IMR-90 (cell line): Measurements from ENCODE around the gene DGKH. TPM values are rescaled to one million over a fixed set of nuclear protein-coding genes. Genes with fewer than 3 reads are reported as not detected.

Experiments used
- ATAC-seq: fragments of 200-7000 bp; cut with Tn5 transposase; 2 replicates; pipeline ENCODE4 v1.9.1; 2020; ENCODE audit warnings: low read depth, mild to moderate bottlenecking, moderate library complexity
- BruUV-seq: library from RNA; stranded (reverse); fragments of 400-500 nt; replicated peaks from 2 replicates; lab custom pipeline; 2021; lab: Mats Ljungman, UMichigan
- CTCF ChIA-PET: fragments of 300-600 bp; formaldehyde crosslinking; extraction: SDS; loops from one replicate; lab custom pipeline; 2021; ENCODE audit warnings: antibody characterized with exemption; lab: Yijun Ruan, JAX
- POLR2A ChIA-PET: fragments of 300-600 bp; sonication (Branson Sonifier 250); formaldehyde crosslinking; loops from one replicate; lab custom pipeline; 2022; ENCODE audit warnings: antibody characterized with exemption; ENCODE audit not compliant: unreplicated experiment; lab: Charles Lee
- DNase-seq: peaks from one replicate; pipeline ENCODE4 v3.0.0; 2013
- H2AFZ ChIP-seq: replicated peaks from 2 replicates; pipeline ENCODE3; 2013; ENCODE audit warnings: low read length, mild to moderate bottlenecking; ENCODE audit not compliant: poor library complexity
- H2AK5ac ChIP-seq: 2 replicates; pipeline ENCODE4 v1.6.1; 2013; ENCODE audit warnings: low read depth, low read length, inconsistent platforms
- H2AK9ac ChIP-seq: replicated peaks from 2 replicates; pipeline ENCODE3; 2013; ENCODE audit warnings: mild to moderate bottlenecking, low read depth, low read length, moderate library complexity; ENCODE audit not compliant: poor library complexity
- H2BK120ac ChIP-seq: 2 replicates; pipeline ENCODE4 v1.6.1; 2013; ENCODE audit warnings: low read depth, low read length, inconsistent platforms
- H2BK15ac ChIP-seq: 3 replicates; pipeline ENCODE4 v1.6.1; 2013; ENCODE audit warnings: low read depth, low read length, inconsistent platforms
- H2BK20ac ChIP-seq: 2 replicates; pipeline ENCODE4 v1.6.1; 2013; ENCODE audit warnings: low read depth, mild to moderate bottlenecking, inconsistent platforms, low read length, moderate library complexity
- H2BK5ac ChIP-seq: 2 replicates; pipeline ENCODE4 v1.6.1; 2013; ENCODE audit warnings: mild to moderate bottlenecking, low read depth, low read length, inconsistent platforms; ENCODE audit not compliant: poor library complexity, severe bottlenecking
- H3K14ac ChIP-seq: replicated peaks from 2 replicates; pipeline ENCODE4 v1.6.1; 2013; ENCODE audit warnings: low read depth, low read length, inconsistent platforms
- H3K18ac ChIP-seq: 2 replicates; pipeline ENCODE4 v1.6.1; 2013; ENCODE audit warnings: low read depth, low read length, control low read depth
- H3K23ac ChIP-seq: 2 replicates; pipeline ENCODE4 v1.6.1; 2013; ENCODE audit warnings: low read depth, low read length, inconsistent platforms
- H3K27ac ChIP-seq: 2 replicates; pipeline ENCODE4 v1.5.1; 2013; ENCODE audit warnings: mild to moderate bottlenecking, control low read depth, low read length; ENCODE audit not compliant: insufficient read depth
- H3K27me3 ChIP-seq: 2 replicates; pipeline ENCODE4 v1.6.1; 2013; ENCODE audit warnings: low read length; ENCODE audit not compliant: control insufficient read depth, insufficient read depth
- H3K36me3 ChIP-seq: 2 replicates; pipeline ENCODE4 v1.6.1; 2013; ENCODE audit warnings: low read length, mixed read lengths; ENCODE audit not compliant: control insufficient read depth, insufficient read depth
- H3K4ac ChIP-seq: 2 replicates; pipeline ENCODE4 v1.6.1; 2013; ENCODE audit warnings: low read depth, low read length, inconsistent platforms
- H3K4me1 ChIP-seq: 2 replicates; pipeline ENCODE4 v1.6.1; 2013; ENCODE audit warnings: low read length, mixed read lengths; ENCODE audit not compliant: control insufficient read depth, insufficient read depth
- H3K4me2 ChIP-seq: 2 replicates; pipeline ENCODE4 v1.6.1; 2013; ENCODE audit warnings: low read depth, mild to moderate bottlenecking, control low read depth, low read length, moderate library complexity
- H3K4me3 ChIP-seq: 2 replicates; pipeline ENCODE4 v1.5.1; 2013; ENCODE audit warnings: low read depth, mild to moderate bottlenecking, control low read depth, low read length, moderate library complexity; ENCODE audit not compliant: insufficient read depth
- H3K56ac ChIP-seq: 2 replicates; pipeline ENCODE4 v1.6.1; 2013; ENCODE audit warnings: low read length, inconsistent platforms; ENCODE audit not compliant: insufficient read depth; ENCODE audit errors: extremely low read depth
- H3K79me1 ChIP-seq, 2 experiments: 2 replicates each; pipeline ENCODE4 v1.6.1; 2013; ENCODE audit warnings: low read length in 2 of 2, inconsistent platforms in 1 of 2, low read depth in 1 of 2
- H3K9ac ChIP-seq: 2 replicates; pipeline ENCODE4 v1.6.1; 2013; ENCODE audit warnings: low read depth, low read length, control low read depth
- H3K9me1 ChIP-seq: 2 replicates; pipeline ENCODE4 v1.6.1; 2013; ENCODE audit warnings: low read length, inconsistent platforms; ENCODE audit not compliant: insufficient read depth
- H3K9me3 ChIP-seq: 2 replicates; pipeline ENCODE4 v1.6.1; 2013; ENCODE audit warnings: low read length; ENCODE audit not compliant: control insufficient read depth, insufficient read depth
- H4K20me1 ChIP-seq: 2 replicates; pipeline ENCODE4 v1.6.1; 2013; ENCODE audit warnings: low read length, inconsistent platforms; ENCODE audit not compliant: insufficient read depth
- H4K5ac ChIP-seq: 2 replicates; pipeline ENCODE4 v1.6.1; 2013; ENCODE audit warnings: mild to moderate bottlenecking, low read depth, low read length, control low read depth
- H4K8ac ChIP-seq, 2 experiments: 2 replicates each; pipeline ENCODE4 v1.6.1; 2013; ENCODE audit warnings: low read depth in 2 of 2, low read length in 2 of 2, control low read depth in 1 of 2, inconsistent platforms in 1 of 2
- H4K91ac ChIP-seq: 2 replicates; pipeline ENCODE4 v1.6.1; 2013; ENCODE audit warnings: low read depth, low read length, inconsistent platforms; ENCODE audit not compliant: insufficient read depth
- BHLHE40 ChIP-seq: fragments of 150-350 bp; IDR thresholded peaks from 2 replicates; pipeline ENCODE4 v1.6.1; 2016; ENCODE audit warnings: mild to moderate bottlenecking, low read depth, low read length
- CEBPB ChIP-seq: IDR thresholded peaks from 2 replicates; pipeline ENCODE4 v1.6.1; 2012; ENCODE audit warnings: low read depth, low read length, improper control_type of control experiment
- CHD1 ChIP-seq: IDR thresholded peaks from 2 replicates; pipeline ENCODE4 v1.6.1; 2012; ENCODE audit warnings: low read depth, low read length, improper control_type of control experiment
- CTCF ChIP-seq: conservative IDR thresholded peaks from 2 replicates; pipeline ENCODE4 v1.5.1; 2012; ENCODE audit warnings: mild to moderate bottlenecking, low read depth, low read length, improper control_type of control experiment
- ELK1 ChIP-seq: fragments of 150-350 bp; IDR thresholded peaks from 2 replicates; pipeline ENCODE4 v1.6.1; 2016; ENCODE audit warnings: low read depth, mild to moderate bottlenecking, low read length, moderate library complexity, borderline replicate concordance
- FOS ChIP-seq: fragments of 150-350 bp; IDR thresholded peaks from 2 replicates; pipeline ENCODE4 v1.6.1; 2016; ENCODE audit warnings: low read depth, low read length
- MAFK ChIP-seq: IDR thresholded peaks from 2 replicates; pipeline ENCODE4 v1.6.1; 2012; ENCODE audit warnings: low read depth, low read length, improper control_type of control experiment
- MAZ ChIP-seq: IDR thresholded peaks from 2 replicates; pipeline ENCODE4 v1.6.1; 2012; ENCODE audit warnings: low read depth, mild to moderate bottlenecking, low read length, improper control_type of control experiment, moderate library complexity, borderline replicate concordance
- MXI1 ChIP-seq: IDR thresholded peaks from 2 replicates; pipeline ENCODE4 v1.6.1; 2012; ENCODE audit warnings: low read depth, mild to moderate bottlenecking, low read length, moderate library complexity, borderline replicate concordance
- NFE2L2 ChIP-seq: fragments of 150-350 bp; IDR thresholded peaks from 2 replicates; pipeline ENCODE4 v1.6.1; 2016; ENCODE audit warnings: low read depth, mild to moderate bottlenecking, low read length
- POLR2A ChIP-seq: IDR thresholded peaks from 2 replicates; pipeline ENCODE4 v1.6.1; 2012; ENCODE audit warnings: mild to moderate bottlenecking, low read depth, low read length
- RAD21 ChIP-seq: IDR thresholded peaks from 2 replicates; pipeline ENCODE4 v1.6.1; 2012; ENCODE audit warnings: low read length, improper control_type of control experiment
- RCOR1 ChIP-seq: IDR thresholded peaks from 2 replicates; pipeline ENCODE4 v1.6.1; 2012; ENCODE audit warnings: mild to moderate bottlenecking, low read length, improper control_type of control experiment; ENCODE audit not compliant: insufficient replicate concordance
- RFX5 ChIP-seq: IDR thresholded peaks from 2 replicates; pipeline ENCODE4 v1.8.0; 2012; ENCODE audit warnings: low read depth, mild to moderate bottlenecking, low read length, moderate library complexity
- SMC3 ChIP-seq: fragments of 150-350 bp; IDR thresholded peaks from 2 replicates; pipeline ENCODE4 v1.6.1; 2016; ENCODE audit warnings: low read depth, mild to moderate bottlenecking, antibody characterized with exemption, low read length, moderate library complexity
- USF2 ChIP-seq: fragments of 150-350 bp; IDR thresholded peaks from 2 replicates; pipeline ENCODE4 v1.6.1; 2017; ENCODE audit warnings: mild to moderate bottlenecking, antibody characterized with exemption, low read length, low read depth
- WGBS, 2 experiments: methylation state at CpG; one replicate each; pipeline versions ENCODE4 v1.1.5 to v1.1.7; 2013; ENCODE audit warnings: missing lambda C conversion rate in 2 of 2; ENCODE audit not compliant: insufficient read length in 1 of 2; ENCODE audit errors: extremely low coverage in 2 of 2; 5-methylcytosine and 5-hydroxymethylcytosine counted together
- dilution Hi-C: fragments of 300-500 bp; cut with HindIII; formaldehyde crosslinking; loops from one replicate; pipeline ENCODE4 v1.14.3; 2018; ENCODE audit warnings: low sequenced_read_pairs; ENCODE audit not compliant: unreplicated experiment
- in situ Hi-C: fragments of 300-500 bp; cut with MboI; formaldehyde crosslinking; loops from 3 replicates; pipeline ENCODE4 v1.14.3; 2019; ENCODE audit warnings: low sequenced_read_pairs, inconsistent platforms, mixed read lengths
- intact Hi-C: fragments of 100-400 bp; cut with micrococcal nuclease; formaldehyde crosslinking; loops from 2 replicates; pipeline ENCODE4 v1.10.0; 2022
- polyA plus RNA-seq, 3 experiments: library from polyadenylated mRNA; depleted of rRNA; stranded (reverse); fragments of >200 nt; gene quantifications; 2 replicates each; pipeline ENCODE4 v1.2.3, GENCODE V29; 2012; ENCODE audit warnings: low replicate concordance in 1 of 3
- total RNA-seq: library from RNA; depleted of rRNA; stranded (reverse); fragments of >200 nt; gene quantifications from 2 replicates; pipeline ENCODE4 v1.2.3, GENCODE V29; 2012

DGKH gene
- total and polyA plus RNA-seq, 2 of the 4 experiments (the other 2 are of a cell fraction) = 2.0 to 13.4 TPM

GRCh38 chr13:42275098-42275471, 226.6 kb downstream of the DGKH start:
- 78% methylated on average over 1 of the region's 2 CpGs; no CpG with 5 or more reads in 1 of the 2 experiments for WGBS, 2 experiments

More at GRCh38 chr13:42275098-42275471, 226.6 kb downstream of the DGKH start:
- no peak overlapping the region for H3K23ac ChIP-seq
- H3K4ac ChIP-seq = no peak overlapping the region
- H2BK15ac ChIP-seq = no peak overlapping the region
- intact Hi-C loops (no loop called here), dilution Hi-C loops (no loop called here), in situ Hi-C loops (no loop called here)
- H3K9me3 ChIP-seq = no peaks in the 10 kb centered on the region
- H3K56ac ChIP-seq = no peak overlapping the region
- ChIA-PET CTCF (no interaction called here), POLR2A (no interaction called here)
- no peak overlapping the region for H3K9ac ChIP-seq
- BruUV-seq = no TSS peak
- H2BK5ac ChIP-seq = no peak overlapping the region
- H4K91ac ChIP-seq = no peak overlapping the region
- no peaks in the 10 kb centered on the region for H3K36me3 ChIP-seq
- no peak overlapping the region for H2AK9ac ChIP-seq
- H4K20me1 ChIP-seq = no peaks in the 10 kb centered on the region
- H4K8ac ChIP-seq = no peak overlapping the region
- TF ChIP-seq RFX5 = no peak
- no peak for TF ChIP-seq CTCF
- no peak for TF ChIP-seq ELK1
- no peak for TF ChIP-seq RCOR1
- TF ChIP-seq FOS = no peak
- TF ChIP-seq MXI1 = no peak
- no peak for TF ChIP-seq CEBPB
- no peak for TF ChIP-seq SMC3
- no peak for TF ChIP-seq POLR2A
- TF ChIP-seq CHD1 = no peak
- no peak for TF ChIP-seq MAFK
- no peak for TF ChIP-seq MAZ
- no peak for TF ChIP-seq RAD21
- TF ChIP-seq NFE2L2 = no peak
- no peak for TF ChIP-seq USF2
- no peak for TF ChIP-seq BHLHE40
- H3K4me2 ChIP-seq = no peak overlapping the region
- no peak overlapping the region for H3K18ac ChIP-seq
- ATAC-seq (no peak), DNase-seq (no peak)
- peaks cover 17 to 61% of the 10 kb centered on the region in 2 experiments for H3K79me1 ChIP-seq
- no peak overlapping the region for H2BK20ac ChIP-seq
- H3K9me1 ChIP-seq = peaks cover 7% of the 10 kb centered on the region
- no peaks in the 10 kb centered on the region for H3K27me3 ChIP-seq
- no peak overlapping the region for H3K27ac ChIP-seq
- H2AFZ ChIP-seq = no peak overlapping the region
- H3K14ac ChIP-seq = no peak overlapping the region
- no peak overlapping the region for H2AK5ac ChIP-seq
- peaks cover 5% of the 10 kb centered on the region for H3K4me1 ChIP-seq
- no peak overlapping the region for H2BK120ac ChIP-seq
- no peak overlapping the region for H3K4me3 ChIP-seq
- no peak overlapping the region for H4K5ac ChIP-seq
